Fibroblast of the aortic adventitia (primary cell): Measurements from ENCODE around the gene RGS6. TPM values are rescaled to one million over a fixed set of nuclear protein-coding genes. Genes with fewer than 3 reads are reported as not detected.

ENCODE experiments used
- DNase-seq: peaks from one replicate; pipeline ENCODE4 v3.0.0-alpha.2; 2010; ENCODE audit warnings: low read depth
- H3K4me3 ChIP-seq: 2 replicates; pipeline ENCODE4 v1.5.1; 2011; ENCODE audit warnings: low read depth, mild to moderate bottlenecking, control low read depth, low read length, moderate library complexity
- total RNA-seq: library from RNA; depleted of rRNA; stranded (reverse); fragments of >200 nt; gene quantifications from 2 replicates; pipeline ENCODE4 v1.2.3, GENCODE V29; 2012; ENCODE audit warnings: low replicate concordance
- TF ChIP-seq, protein P1 (sequence below): IDR thresholded peaks from 2 replicates; pipeline ENCODE4 v1.5.1; 2011; ENCODE audit warnings: mild to moderate bottlenecking, low read length, control low read depth, inconsistent platforms; ENCODE audit not compliant: insufficient read depth

RGS6 gene
- total RNA-seq, 1 donor, result not detected

DNA sequence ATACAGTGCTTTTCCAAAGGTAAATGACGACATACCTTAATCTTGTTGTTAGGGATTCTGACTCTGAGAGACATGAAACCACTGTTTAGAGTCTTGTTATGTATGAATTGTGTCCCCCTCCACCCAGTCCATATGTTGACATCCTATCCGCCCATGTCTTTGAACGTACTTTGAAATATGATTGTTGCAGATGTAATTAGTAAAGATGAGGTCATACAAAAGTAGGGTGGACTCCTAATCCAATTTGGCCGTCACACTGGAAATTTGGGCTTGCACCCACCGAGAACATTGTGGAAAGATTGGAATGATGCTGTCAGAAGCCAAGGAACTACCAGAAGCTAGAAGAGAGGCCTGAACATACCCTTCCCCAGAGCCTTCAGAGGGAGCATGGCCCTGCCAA, 62.2 kb downstream of the RGS6 start:
- no peak overlapping the region for H3K4me3 ChIP-seq
- DNase-seq, result no peak
- TF ChIP-seq, protein P1, sequence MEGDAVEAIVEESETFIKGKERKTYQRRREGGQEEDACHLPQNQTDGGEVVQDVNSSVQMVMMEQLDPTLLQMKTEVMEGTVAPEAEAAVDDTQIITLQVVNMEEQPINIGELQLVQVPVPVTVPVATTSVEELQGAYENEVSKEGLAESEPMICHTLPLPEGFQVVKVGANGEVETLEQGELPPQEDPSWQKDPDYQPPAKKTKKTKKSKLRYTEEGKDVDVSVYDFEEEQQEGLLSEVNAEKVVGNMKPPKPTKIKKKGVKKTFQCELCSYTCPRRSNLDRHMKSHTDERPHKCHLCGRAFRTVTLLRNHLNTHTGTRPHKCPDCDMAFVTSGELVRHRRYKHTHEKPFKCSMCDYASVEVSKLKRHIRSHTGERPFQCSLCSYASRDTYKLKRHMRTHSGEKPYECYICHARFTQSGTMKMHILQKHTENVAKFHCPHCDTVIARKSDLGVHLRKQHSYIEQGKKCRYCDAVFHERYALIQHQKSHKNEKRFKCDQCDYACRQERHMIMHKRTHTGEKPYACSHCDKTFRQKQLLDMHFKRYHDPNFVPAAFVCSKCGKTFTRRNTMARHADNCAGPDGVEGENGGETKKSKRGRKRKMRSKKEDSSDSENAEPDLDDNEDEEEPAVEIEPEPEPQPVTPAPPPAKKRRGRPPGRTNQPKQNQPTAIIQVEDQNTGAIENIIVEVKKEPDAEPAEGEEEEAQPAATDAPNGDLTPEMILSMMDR, result no peak

DNA sequence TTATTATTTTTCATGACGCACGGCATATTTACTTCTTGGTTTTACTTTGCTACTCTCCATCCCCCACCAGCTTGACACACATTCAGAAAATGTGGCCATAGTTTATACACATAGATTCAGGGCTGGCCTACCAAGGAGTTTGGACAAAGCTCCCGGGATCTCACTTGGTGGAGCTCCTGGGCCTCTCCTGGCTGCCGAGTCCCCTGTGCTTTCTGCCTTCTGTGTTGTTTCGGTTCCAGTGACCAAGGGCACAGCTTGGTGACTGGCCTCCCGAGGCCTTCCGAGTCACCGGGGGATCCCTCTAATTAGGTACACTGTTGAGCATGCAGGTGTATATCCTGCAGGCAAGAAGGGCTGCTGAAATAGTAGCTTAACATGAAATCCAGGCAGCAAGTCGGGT, 63.5 kb downstream of the RGS6 start:
- no peak overlapping the region for H3K4me3 ChIP-seq
- no peak for DNase-seq
- TF ChIP-seq, protein P1, result no peak

DNA sequence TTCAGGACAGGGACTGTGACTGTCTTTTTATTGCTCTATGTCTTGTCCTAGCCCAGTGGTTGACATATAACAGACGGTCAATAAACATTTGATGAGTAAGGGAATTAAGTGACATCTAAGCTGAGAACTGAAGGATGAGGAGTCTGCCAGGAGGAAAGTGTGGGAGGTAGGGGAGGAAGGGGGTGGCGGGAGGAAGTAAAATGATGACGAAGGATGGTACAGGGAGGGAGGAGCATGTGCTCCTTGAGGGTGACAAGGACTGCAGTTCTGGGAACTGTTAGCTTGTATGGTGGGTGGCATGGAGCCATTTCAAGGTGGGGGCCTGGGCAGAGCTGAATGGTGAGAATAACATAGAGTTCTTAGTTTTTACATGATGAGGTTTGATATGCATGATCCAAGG, 64.4 kb downstream of the RGS6 start:
- TF ChIP-seq, protein P1, result no peak
- no peak overlapping the region for H3K4me3 ChIP-seq
- no peak for DNase-seq

DNA sequence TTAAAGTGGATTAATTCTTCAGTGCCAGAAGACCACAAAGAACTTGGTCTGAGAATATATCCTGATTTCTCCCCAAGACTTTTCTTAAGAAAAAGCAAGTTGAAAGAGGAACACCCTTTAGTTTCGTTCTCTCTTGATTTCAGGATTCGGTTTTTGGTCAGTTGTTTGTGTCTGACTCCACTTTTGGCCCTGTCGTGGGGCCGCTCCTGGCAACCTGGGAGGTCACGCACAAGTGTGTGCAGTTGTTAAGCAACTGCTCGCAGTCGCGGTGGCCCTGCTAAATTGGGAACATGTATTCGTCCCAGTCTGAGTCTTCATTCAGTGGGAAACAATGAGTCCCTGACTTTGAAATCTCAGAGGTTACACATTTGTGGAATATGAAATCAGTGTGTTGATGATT, 68.7 kb downstream of the RGS6 start:
- H3K4me3 ChIP-seq, result no peak overlapping the region
- no peak for DNase-seq
- TF ChIP-seq, protein P1, result no peak

DNA sequence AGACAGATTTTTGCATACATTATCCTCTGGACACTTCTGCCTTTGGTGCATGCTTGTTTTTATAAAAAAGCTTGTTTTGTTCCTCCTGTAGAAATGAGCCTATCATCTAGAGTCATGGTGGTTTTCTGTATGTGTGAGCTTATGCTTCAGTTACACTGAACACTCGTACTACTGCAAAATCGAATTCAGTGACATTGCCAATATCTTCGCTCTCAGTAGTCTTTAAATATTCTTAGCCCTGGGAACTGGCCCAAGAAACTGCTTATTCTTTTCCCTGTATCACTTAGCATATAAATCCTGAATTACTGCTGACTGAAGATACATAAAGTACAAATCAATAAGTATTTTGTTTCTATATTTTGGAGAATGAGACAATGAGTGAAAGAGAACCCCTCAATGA, 70.5 kb downstream of the RGS6 start:
- no peak for DNase-seq
- H3K4me3 ChIP-seq, result no peak overlapping the region
- TF ChIP-seq, protein P1, result no peak

DNA sequence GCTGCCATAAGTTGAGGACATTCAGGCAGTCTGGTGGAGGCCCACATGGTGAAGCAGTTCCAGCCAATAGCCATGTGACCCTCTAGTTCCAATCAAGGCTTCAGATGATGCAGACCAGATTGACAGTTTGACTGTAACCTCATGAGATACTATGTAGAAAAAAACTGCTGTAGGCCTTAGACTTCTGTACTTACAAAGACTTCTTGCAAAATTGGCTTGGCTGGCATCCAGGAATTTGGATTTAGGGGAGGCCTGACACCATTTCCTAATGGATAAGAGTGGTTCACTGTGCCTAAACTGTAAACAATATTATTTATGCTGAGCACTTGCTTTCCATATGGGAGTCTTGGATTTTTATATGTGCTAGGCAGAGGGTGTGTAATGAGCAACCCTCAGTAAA, 76.4 kb downstream of the RGS6 start:
- no peak for DNase-seq
- H3K4me3 ChIP-seq, result no peak overlapping the region
- TF ChIP-seq, protein P1, result no peak

DNA sequence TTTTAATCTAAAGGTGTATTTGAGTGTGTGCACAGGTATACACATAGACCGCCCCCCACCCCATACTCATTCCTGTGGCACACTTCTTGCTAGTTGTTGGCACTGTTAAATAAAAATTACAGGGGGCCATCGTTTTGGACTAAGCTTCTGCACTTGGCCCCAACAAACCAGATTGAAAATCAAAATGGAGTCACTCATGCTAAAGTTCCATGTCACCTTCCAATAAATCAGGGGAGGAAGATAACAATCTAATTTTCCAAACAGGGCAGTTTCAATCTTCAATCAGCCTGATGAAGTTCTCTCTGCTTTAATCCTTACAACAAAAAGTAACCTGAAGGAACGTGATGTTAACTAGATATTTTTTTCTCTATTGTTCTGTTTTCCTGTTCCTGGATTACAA, 78.2 kb downstream of the RGS6 start:
- no peak for DNase-seq
- H3K4me3 ChIP-seq, result no peak overlapping the region
- TF ChIP-seq, protein P1, result no peak
